Astrocyte (in vitro differentiated cells and primary cell): Measurements from ENCODE around the gene ANKS3. TPM values are rescaled to one million over a fixed set of nuclear protein-coding genes. Genes with fewer than 3 reads are reported as not detected.

ENCODE experiments used
- DNase-seq: peaks from one replicate; pipeline ENCODE4 v3.0.0-alpha.2; 2010; ENCODE audit warnings: low read depth
- FAIRE-seq: peaks from 2 replicates; lab custom pipeline; 2011; peaks lifted over from hg19 to GRCh38; lab: Jason Lieb, UNC
- H2AFZ ChIP-seq: 2 replicates; pipeline ENCODE4 v1.6.0; 2012; ENCODE audit warnings: low read depth, low read length, inconsistent platforms
- H3K27ac ChIP-seq: 2 replicates; pipeline ENCODE4 v1.5.1; 2011; ENCODE audit warnings: low read depth, low read length, inconsistent platforms
- H3K27me3 ChIP-seq: 2 replicates; pipeline ENCODE4 v1.6.0; 2011; ENCODE audit warnings: low read length, inconsistent platforms; ENCODE audit not compliant: insufficient read depth
- H3K36me3 ChIP-seq: 2 replicates; pipeline ENCODE4 v1.5.1; 2011; ENCODE audit warnings: low read length, inconsistent platforms; ENCODE audit not compliant: insufficient read depth
- H3K4me1 ChIP-seq: 2 replicates; pipeline ENCODE4 v1.5.1; 2011; ENCODE audit warnings: low read length, inconsistent platforms; ENCODE audit not compliant: insufficient read depth
- H3K4me2 ChIP-seq: 2 replicates; pipeline ENCODE4 v1.6.0; 2012; ENCODE audit warnings: low read length, inconsistent platforms
- H3K4me3 ChIP-seq: 2 replicates; pipeline ENCODE4 v1.5.1; 2011; ENCODE audit warnings: low read depth, mild to moderate bottlenecking, low read length, inconsistent platforms; ENCODE audit not compliant: insufficient read depth
- H3K79me2 ChIP-seq: 2 replicates; pipeline ENCODE4 v1.6.0; 2012; ENCODE audit warnings: mild to moderate bottlenecking, low read length, inconsistent platforms; ENCODE audit not compliant: insufficient read depth
- H3K9ac ChIP-seq: 2 replicates; pipeline ENCODE4 v1.6.0; 2012; ENCODE audit warnings: mild to moderate bottlenecking, low read length, inconsistent platforms
- H3K9me3 ChIP-seq: 2 replicates; pipeline ENCODE4 v1.5.1; 2012; ENCODE audit warnings: low read depth, mild to moderate bottlenecking, low read length, inconsistent platforms; ENCODE audit not compliant: insufficient read depth
- H4K20me1 ChIP-seq: 2 replicates; pipeline ENCODE4 v1.6.0; 2012; ENCODE audit warnings: low read length, inconsistent platforms; ENCODE audit not compliant: insufficient read depth
- H3K27ac Mint-ChIP-seq: one replicate; pipeline ENCODE4 v1.8.0; 2021; ENCODE audit warnings: mild to moderate bottlenecking, mixed read lengths; ENCODE audit not compliant: unreplicated experiment
- H3K27me3 Mint-ChIP-seq: one replicate; pipeline ENCODE4 v1.8.0; 2021; ENCODE audit warnings: low read depth, mixed read lengths; ENCODE audit not compliant: unreplicated experiment
- H3K36me3 Mint-ChIP-seq: one replicate; pipeline ENCODE4 v1.8.0; 2021; ENCODE audit warnings: low read depth, mixed read lengths; ENCODE audit not compliant: unreplicated experiment
- H3K4me1 Mint-ChIP-seq: one replicate; pipeline ENCODE4 v1.8.0; 2021; ENCODE audit warnings: low read depth, mixed read lengths; ENCODE audit not compliant: unreplicated experiment
- H3K4me3 Mint-ChIP-seq: one replicate; pipeline ENCODE4 v1.8.0; 2021; ENCODE audit warnings: mild to moderate bottlenecking, moderate library complexity, mixed read lengths; ENCODE audit not compliant: unreplicated experiment
- H3K9me3 Mint-ChIP-seq: one replicate; pipeline ENCODE4 v1.8.0; 2021; ENCODE audit warnings: mild to moderate bottlenecking, mixed read lengths; ENCODE audit not compliant: unreplicated experiment
- EZH2 ChIP-seq: IDR thresholded peaks from 2 replicates; pipeline ENCODE4 v1.6.1; 2012; ENCODE audit warnings: mild to moderate bottlenecking, low read length, inconsistent platforms; ENCODE audit not compliant: insufficient read depth
- total RNA-seq: library from RNA; stranded (reverse); gene quantifications from 2 replicates; pipeline ENCODE4 v1.2.1, GENCODE V29; 2021
- TF ChIP-seq, protein P1 (sequence below): IDR thresholded peaks from 2 replicates; pipeline ENCODE4 v1.5.1; 2011; ENCODE audit warnings: low read depth, mild to moderate bottlenecking, inconsistent platforms, low read length, moderate library complexity; ENCODE audit not compliant: insufficient read depth

Gene ANKS3
- total RNA-seq, 1 donor from 2014 or later, result 27.2 TPM

DNA sequence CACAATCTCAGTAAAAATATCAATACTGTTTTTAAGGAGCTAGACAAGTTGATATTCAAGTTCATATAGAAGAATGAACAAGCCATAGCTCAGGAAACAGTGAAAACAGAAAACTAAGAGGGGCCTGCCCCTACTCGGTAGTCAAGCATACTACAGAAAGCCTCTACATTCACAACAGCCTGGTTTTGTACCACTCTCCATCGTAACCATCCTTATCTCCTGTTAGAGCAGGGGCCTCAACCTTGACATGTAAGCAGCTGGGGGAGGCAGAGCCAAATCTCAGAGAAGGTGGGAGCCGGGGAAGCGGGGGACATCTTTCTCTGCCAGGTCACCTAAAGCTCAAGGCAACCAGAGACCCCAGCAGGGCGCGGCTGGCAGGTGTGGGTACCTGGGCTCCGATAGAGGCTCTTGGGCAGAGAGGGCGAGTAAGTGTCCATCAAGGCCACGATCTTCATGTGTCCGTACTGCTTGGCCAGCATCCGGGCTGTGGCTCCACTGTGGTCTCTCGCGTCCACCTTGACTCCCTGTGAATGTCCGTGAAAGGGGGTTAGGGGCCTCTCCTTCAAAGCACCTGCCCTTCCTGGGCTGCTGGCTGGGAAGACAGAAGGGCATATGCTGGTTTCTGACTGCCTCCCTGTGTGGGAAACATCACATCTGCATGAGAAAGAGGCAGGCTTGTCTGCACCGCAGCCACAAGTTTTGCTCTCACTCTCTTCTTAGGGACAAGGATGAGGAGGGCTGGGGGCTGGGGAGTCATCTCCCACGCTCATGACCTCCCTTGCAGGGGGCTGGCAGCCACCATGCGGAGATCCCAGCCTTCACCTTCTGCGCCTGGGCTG is 20.2 kb downstream of the ANKS3 start:
- H2AFZ ChIP-seq, result no peak overlapping the region
- H3K9me3 ChIP-seq, result no peaks in the 10 kb centered on the region
- peaks cover 4% of the 10 kb centered on the region for H3K36me3 ChIP-seq
- FAIRE-seq (no peak), DNase-seq (no peak)
- TF ChIP-seq, protein P1, sequence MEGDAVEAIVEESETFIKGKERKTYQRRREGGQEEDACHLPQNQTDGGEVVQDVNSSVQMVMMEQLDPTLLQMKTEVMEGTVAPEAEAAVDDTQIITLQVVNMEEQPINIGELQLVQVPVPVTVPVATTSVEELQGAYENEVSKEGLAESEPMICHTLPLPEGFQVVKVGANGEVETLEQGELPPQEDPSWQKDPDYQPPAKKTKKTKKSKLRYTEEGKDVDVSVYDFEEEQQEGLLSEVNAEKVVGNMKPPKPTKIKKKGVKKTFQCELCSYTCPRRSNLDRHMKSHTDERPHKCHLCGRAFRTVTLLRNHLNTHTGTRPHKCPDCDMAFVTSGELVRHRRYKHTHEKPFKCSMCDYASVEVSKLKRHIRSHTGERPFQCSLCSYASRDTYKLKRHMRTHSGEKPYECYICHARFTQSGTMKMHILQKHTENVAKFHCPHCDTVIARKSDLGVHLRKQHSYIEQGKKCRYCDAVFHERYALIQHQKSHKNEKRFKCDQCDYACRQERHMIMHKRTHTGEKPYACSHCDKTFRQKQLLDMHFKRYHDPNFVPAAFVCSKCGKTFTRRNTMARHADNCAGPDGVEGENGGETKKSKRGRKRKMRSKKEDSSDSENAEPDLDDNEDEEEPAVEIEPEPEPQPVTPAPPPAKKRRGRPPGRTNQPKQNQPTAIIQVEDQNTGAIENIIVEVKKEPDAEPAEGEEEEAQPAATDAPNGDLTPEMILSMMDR, result no peak
- TF ChIP-seq EZH2, result no peak
- Mint-ChIP-seq H3K27me3 (no peaks in the 10 kb centered on the region), H3K4me3 (no peak overlapping the region), H3K9me3 (no peaks in the 10 kb centered on the region), H3K4me1 (no peaks in the 10 kb centered on the region), H3K27ac (no peak overlapping the region), H3K36me3 (peaks cover 15% of the 10 kb centered on the region)
- H3K4me3 ChIP-seq, result no peak overlapping the region
- no peak overlapping the region for H3K9ac ChIP-seq
- H3K79me2 ChIP-seq, result no peaks in the 10 kb centered on the region
- H3K27ac ChIP-seq, result no peak overlapping the region
- no peaks in the 10 kb centered on the region for H3K27me3 ChIP-seq
- no peak overlapping the region for H3K4me2 ChIP-seq
- no peaks in the 10 kb centered on the region for H3K4me1 ChIP-seq
- peaks cover 13% of the 10 kb centered on the region for H4K20me1 ChIP-seq

DNA sequence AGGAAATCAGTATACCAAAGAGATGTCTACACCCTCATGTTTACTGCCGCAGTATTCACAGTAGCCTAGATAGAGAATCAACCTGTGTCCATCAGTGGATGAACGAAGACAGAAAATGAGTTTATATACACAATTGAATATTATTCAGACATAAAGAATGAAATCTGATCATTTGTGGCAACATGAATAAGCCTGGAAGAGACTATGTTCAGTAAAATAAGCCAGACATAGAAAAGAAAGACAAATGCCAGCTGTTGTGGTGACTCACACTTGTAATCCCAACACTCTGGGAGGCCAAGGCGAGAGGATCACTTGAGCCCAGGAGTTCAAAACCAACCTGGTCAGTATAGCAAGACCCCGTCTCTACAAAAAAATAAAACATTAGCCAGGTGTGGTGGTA is 24.6 kb downstream of the ANKS3 start:
- H3K9me3 Mint-ChIP-seq, result no peaks in the 10 kb centered on the region
- no peak overlapping the region for H3K4me3 Mint-ChIP-seq
- H3K9me3 ChIP-seq, result no peaks in the 10 kb centered on the region
- H3K4me2 ChIP-seq, result no peak overlapping the region
- TF ChIP-seq, protein P1, result no peak
- TF ChIP-seq EZH2, result no peak
- H3K4me1 ChIP-seq, result no peaks in the 10 kb centered on the region
- no peak overlapping the region for H3K27ac ChIP-seq
- H3K27ac Mint-ChIP-seq, result no peak overlapping the region
- no peak overlapping the region for H3K4me3 ChIP-seq
- peaks cover 11% of the 10 kb centered on the region for H4K20me1 ChIP-seq
- no peaks in the 10 kb centered on the region for H3K27me3 Mint-ChIP-seq
- no peaks in the 10 kb centered on the region for H3K79me2 ChIP-seq
- H2AFZ ChIP-seq, result no peak overlapping the region
- H3K36me3 ChIP-seq, result peaks cover 6% of the 10 kb centered on the region
- FAIRE-seq, result no peak
- peaks cover 29% of the 10 kb centered on the region for H3K36me3 Mint-ChIP-seq
- DNase-seq, result peak; percentile 26
- no peak overlapping the region for H3K9ac ChIP-seq
- no peaks in the 10 kb centered on the region for H3K27me3 ChIP-seq
- H3K4me1 Mint-ChIP-seq, result peaks cover 2% of the 10 kb centered on the region

DNA sequence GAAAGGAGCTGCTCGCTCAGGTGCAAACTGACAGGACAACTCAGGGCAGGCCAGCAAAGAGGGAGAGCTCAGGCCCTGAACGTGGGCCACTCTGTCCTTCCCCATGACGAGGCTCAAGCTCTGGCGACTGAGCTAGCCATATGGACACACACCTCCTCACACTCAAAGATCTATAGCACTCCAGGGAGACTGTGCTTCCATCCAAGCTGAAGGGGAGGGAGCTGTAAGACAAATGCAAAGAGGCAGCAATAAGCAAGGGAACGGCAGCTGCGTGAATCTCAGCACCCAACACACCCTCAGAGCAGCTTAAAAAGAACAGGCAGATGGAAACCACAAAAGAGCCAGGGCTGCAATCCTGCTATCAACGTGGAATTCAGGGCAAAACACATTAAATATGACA is 27.2 kb downstream of the ANKS3 start:
- H3K4me2 ChIP-seq, result no peak overlapping the region
- Mint-ChIP-seq H3K4me1 (peaks cover 6% of the 10 kb centered on the region), H3K36me3 (peaks cover 24% of the 10 kb centered on the region), H3K27ac (no peak overlapping the region), H3K27me3 (no peaks in the 10 kb centered on the region), H3K9me3 (no peaks in the 10 kb centered on the region), H3K4me3 (peak overlapping the region; percentile 16)
- no peak overlapping the region for H3K9ac ChIP-seq
- FAIRE-seq, result no peak
- no peaks in the 10 kb centered on the region for H3K27me3 ChIP-seq
- H3K36me3 ChIP-seq, result peaks cover 3% of the 10 kb centered on the region
- H3K79me2 ChIP-seq, result no peaks in the 10 kb centered on the region
- no peak overlapping the region for H3K27ac ChIP-seq
- TF ChIP-seq EZH2, result no peak
- TF ChIP-seq, protein P1, result no peak
- H3K4me1 ChIP-seq, result no peaks in the 10 kb centered on the region
- H3K4me3 ChIP-seq, result no peak overlapping the region
- no peaks in the 10 kb centered on the region for H3K9me3 ChIP-seq
- peaks cover 21% of the 10 kb centered on the region for H4K20me1 ChIP-seq
- DNase-seq, result no peak
- no peak overlapping the region for H2AFZ ChIP-seq
